Keratinocyte (primary cell): ENCODE results near the gene FASTKD1.

Experiments
- EZH2 ChIP-seq: IDR thresholded peaks from one replicate; pipeline ENCODE4 v1.6.1; 2012; ENCODE audit warnings: inconsistent platforms, mild to moderate bottlenecking, low read length, moderate library complexity
- TF ChIP-seq, protein P1 (sequence below), 3 experiments: IDR thresholded peaks in 1 of 3; conservative IDR thresholded peaks in 1 of 3; optimal IDR thresholded peaks in 1 of 3; 2 replicates in 2 of 3; 3 replicates in 1 of 3; pipeline versions ENCODE3 to v1.5.1; 2011; ENCODE audit warnings: low read length in 3 of 3, mild to moderate bottlenecking in 3 of 3, moderate library complexity in 2 of 3, control low read depth in 1 of 3, inconsistent platforms in 1 of 3; ENCODE audit not compliant: insufficient read depth in 2 of 3; ENCODE audit errors: extremely low read depth in 1 of 3

DNA sequence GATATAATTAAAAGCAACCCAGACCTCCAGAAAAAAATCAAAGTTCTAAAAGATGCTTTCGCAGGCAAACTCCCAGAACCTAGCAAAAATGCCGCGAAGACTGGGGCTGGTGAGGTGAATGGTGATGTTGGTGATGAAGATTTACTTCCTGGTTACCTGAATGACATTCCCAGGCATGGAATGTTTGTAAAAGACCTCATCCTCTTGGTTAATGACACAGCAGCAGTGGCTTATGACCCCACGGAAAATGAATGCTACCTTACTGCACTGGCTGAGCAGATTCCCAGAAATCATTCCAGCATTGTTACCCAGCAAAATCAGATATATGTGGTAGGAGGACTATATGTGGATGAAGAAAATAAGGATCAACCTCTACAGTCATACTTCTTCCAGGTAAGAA, 63.2 kb downstream of the FASTKD1 start:
- TF ChIP-seq, protein P1, sequence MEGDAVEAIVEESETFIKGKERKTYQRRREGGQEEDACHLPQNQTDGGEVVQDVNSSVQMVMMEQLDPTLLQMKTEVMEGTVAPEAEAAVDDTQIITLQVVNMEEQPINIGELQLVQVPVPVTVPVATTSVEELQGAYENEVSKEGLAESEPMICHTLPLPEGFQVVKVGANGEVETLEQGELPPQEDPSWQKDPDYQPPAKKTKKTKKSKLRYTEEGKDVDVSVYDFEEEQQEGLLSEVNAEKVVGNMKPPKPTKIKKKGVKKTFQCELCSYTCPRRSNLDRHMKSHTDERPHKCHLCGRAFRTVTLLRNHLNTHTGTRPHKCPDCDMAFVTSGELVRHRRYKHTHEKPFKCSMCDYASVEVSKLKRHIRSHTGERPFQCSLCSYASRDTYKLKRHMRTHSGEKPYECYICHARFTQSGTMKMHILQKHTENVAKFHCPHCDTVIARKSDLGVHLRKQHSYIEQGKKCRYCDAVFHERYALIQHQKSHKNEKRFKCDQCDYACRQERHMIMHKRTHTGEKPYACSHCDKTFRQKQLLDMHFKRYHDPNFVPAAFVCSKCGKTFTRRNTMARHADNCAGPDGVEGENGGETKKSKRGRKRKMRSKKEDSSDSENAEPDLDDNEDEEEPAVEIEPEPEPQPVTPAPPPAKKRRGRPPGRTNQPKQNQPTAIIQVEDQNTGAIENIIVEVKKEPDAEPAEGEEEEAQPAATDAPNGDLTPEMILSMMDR (optimal IDR thresholded peaks at IDR 0.05 in 1 of 3, IDR thresholded peaks at IDR 0.05 in 1 of 3, conservative IDR thresholded peaks at IDR 0.05 in 1 of 3; ENCODE audit: extremely low read depth in 1 of 3, insufficient read depth in 2 of 3, low read length in 3 of 3): no peak
- TF ChIP-seq EZH2: no peak
